Nucleus accumbens (tissue), 56 donors: Measurements from ENCODE around the gene WDR81.
A peak's percentile ranks its signal among the peaks of the same experiment; 100 is the strongest.
"Not testable (repeated sequence)": the region's sequence is repeated elsewhere in the genome, so short reads cannot be mapped to it uniquely, and the experiment has no call there.

Experiments
- DNase-seq, 56 donors: peaks; one replicate each; lab custom pipeline; 2025; lab: John Stamatoyannopoulos, UW

The WDR81 gene

GRCh38 chr17:1750628-1751027 is 26.1 kb downstream of the WDR81 start:
- no peak for DNase-seq

DNA sequence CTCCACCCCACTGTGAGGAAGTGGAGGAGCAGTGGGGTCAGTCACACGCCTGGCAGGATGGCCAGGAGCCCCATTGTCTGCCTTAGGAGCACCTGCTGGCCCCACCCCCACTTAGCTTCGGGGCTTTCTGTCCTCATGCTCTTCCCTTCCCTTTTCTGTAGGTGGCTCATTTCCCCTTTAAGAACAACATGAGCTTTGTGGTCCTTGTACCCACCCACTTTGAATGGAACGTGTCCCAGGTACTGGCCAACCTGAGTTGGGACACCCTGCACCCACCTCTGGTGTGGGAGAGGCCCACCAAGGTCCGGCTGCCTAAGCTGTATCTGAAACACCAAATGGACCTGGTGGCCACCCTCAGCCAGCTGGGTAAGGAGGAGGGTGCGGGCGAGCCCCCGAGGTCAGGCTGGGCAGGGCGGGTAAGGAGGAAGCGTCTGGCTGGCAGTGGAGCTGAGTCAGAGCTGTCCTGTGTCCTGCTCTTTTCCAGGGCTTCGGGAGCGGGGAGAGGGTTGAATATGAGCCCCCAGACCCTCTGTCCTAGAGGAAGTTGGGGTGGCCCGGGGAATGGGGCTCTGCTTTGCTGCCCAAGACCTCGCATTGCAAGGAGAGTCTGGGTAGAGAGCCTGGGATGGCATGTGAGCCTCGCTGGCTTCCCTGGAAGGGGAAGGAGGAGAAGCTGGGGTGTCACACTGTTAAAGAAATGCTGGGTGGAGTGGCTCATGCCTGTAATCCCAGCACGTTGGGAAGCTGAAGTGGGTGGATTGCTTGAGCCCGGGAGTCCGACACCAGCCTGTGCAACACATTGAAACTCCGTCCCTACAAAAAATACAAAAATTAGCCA is 28.1 kb downstream of the WDR81 start:
- peak in 1 of 56 donors; percentile 9 for DNase-seq

DNA sequence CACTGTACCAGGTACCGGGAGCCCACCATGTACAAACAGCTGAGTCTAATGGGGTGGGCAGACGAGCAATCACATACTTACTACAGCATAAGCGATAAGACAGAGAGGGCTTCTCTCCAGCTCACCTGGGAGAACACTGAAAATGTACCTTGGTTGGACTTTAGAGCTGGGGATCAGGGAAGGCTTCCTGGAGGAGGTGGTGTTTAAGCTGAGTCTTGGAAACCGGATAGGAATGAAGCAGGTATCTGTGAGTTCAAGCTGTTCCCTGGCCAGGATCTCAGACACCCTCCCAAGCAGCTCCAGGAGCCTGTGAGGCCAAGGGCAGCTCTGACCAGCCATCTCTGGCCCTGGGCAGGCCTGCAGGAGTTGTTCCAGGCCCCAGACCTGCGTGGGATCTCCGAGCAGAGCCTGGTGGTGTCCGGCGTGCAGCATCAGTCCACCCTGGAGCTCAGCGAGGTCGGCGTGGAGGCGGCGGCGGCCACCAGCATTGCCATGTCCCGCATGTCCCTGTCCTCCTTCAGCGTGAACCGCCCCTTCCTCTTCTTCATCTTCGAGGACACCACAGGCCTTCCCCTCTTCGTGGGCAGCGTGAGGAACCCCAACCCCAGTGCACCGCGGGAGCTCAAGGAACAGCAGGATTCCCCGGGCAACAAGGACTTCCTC is 29.4 kb downstream of the WDR81 start:
- peak in 1 of 56 donors; percentile 24 for DNase-seq

GRCh38 chr17:1754430-1755112 is 30.1 kb downstream of the WDR81 start:
- DNase-seq, result no peak

DNA sequence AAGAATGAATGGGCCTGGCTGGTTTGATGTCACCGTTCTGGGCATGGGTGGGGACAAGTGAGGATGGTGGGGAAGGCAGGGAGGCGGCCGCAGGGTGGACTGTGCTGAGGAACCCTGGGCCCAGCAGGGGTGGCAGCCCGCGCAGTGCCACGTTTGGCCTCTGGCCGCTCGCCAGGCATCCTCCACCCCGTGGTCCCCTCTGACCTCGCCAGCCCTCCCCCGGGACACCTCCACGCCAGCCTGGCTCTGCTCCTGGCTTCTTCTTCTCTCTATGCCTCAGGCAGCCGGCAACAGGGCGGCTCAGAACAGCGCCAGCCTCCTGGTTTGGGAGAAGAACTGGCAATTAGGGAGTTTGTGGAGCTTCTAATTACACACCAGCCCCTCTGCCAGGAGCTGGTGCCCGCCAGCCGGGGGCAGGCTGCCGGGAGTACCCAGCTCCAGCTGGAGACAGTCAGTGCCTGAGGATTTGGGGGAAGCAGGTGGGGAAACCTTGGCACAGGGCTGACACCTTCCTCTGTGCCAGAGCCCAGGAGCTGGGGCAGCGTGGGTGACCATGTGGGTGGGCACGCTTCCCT is 30.8 kb downstream of the WDR81 start:
- peak in 2 of 56 donors; percentile 9 to 21 for DNase-seq

- DNase-seq, result no peak
Observed at GRCh38 chr17:1755827-1756262, 31.3 kb downstream of the WDR81 start.

DNA sequence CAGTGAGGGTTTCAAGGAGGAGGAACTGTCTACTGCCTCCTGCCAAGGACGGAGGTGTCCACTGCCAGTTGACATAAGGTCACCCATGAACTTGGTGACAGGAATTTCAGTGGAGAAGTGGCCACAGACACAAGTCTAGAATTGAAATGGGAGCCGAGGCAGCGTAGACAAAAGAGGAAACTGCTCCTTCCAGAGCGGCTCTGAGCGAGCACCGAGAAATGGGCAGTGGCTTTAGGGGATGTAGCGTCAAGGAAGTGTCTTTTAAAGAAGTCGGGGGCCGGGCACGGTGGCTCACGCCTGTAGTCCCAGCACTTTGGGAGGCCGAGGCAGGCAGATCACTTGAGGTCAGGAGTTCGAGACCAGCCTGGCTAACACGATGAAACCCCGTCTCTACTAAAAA is 34.3 kb downstream of the WDR81 start:
- peak in 2 of 56 donors; percentile 17 to 21 for DNase-seq

DNA sequence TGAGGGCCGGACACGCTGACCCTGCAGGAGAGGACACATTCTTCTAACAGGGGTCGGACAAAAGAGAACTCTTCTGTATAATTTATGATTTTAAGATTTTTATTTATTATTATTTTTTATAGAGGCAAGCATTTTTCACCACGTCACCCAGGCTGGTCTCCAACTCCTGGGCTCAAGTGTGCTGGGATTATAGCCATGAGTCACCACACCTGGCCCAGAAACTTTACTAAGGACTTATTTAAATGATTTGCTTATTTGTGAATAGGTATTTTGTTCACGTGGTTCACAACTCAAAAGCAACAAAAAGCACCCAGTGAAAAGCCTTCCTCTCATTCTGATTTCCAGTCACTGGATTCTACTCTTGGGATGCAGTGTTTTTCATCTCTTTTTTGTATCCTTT is 35.0 kb downstream of the WDR81 start:
- DNase-seq, result no peak

DNA sequence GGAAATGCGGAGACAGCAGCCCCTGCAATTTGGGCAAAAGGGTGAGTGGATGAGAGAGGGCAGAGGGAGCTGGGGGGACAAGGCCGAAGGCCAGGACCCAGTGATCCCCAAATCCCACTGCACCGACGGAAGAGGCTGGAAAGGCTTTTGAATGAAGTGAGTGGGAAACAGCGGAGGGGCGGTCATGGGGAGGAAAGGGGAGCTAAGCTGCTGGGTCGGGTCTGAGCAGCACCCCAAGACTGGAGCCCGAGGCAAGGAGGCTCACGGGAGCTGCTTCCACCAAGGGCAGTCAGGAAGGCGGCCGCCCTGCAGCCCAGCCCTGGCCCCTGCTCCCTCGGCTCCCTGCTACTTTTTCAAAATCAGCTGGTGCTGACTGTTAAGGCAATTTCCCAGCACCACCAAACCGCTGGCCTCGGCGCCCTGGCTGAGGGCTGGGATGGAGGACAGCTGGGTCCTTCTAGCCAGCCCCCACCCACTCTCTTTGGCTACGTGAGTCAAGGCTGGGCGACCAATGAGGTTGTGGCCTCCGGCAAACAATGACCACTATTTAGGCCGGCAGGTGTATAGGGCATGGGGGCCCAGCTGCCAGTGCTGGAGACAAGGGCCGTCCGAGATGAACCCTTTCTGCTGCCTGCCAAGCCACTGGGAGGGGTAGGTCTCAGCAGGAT is 37.9 kb downstream of the WDR81 start:
- DNase-seq, result peak in 5 of 56 donors; percentile 7 to 40 (median 40)

DNA sequence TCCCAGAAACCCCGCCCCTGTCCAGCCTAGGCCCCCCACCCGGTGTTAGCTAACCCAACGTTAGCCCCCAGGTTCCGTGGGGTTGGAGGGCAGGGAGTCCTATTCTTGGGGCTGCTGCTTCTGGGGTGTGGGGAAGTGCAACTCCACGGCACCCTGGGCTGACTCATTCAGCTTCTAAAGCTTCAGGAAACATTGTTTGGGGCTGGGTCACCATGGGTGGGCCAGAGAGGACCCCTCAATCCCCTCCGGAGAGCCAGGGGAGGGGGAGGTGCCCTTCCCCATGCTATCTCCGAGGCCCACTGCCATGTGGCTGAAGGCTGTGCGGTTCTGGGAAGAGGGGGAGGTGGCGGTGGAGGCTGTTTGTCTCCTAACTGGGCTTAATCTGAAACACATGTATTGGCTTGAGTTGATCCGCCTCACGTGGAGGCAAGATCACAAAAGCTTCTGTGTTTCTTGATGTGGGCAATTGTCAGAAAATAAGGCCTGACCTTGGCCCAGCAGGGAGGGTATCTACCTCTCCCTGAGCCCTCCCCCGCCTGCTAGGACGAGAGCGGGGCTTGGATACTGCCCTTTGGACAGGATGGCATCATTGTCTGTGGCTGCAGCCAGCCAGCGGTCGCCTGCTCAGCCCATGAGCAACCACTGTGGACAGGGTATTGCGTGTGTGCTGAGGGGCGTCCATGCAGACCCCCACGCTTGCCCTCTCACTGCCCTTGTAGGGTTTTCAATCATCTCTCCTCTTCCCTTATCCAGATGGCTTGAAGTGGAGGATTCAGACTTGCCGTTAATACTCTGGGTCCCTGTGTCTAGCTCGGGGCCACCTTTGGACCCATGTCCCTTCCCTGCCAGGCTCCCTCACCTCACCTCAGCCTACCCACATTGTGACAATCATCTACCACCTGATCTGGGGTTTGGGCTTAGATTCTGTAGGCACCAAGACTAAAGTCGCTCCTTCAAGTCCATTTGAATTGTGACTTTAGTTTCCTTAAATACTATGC is 38.7 kb downstream of the WDR81 start:
- peak in 1 of 56 donors; percentile 10 for DNase-seq

DNA sequence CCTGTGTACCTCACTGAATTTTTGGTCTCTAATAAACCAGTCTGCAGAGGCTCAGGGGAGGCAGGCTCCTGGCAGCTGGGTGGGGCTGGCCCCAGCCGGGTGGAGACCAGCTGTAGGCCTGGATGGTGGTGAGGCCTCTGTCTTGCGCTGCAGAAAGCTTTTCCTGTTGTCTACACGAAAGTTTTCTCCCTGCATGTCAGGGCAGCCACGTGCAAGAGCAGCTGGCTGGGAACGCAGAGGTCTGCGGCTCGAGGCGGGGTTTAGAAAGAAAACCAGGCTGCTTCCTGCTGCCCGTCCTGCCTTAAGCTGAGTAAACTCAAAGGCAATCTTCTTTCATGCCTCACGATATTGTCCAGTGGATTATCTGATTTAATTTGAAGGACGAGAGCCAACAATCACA is 39.8 kb downstream of the WDR81 start:
- peak in 2 of 56 donors; percentile 10 to 17 for DNase-seq

- not testable (repeated sequence) for DNase-seq
Observed at GRCh38 chr17:1764705-1765104, 40.2 kb downstream of the WDR81 start.

GRCh38 chr17:1765576-1765975 is 41.1 kb downstream of the WDR81 start:
- DNase-seq, result no peak

- peak in 4 of 56 donors; percentile 14 to 33 (median 24) for DNase-seq
Observed at GRCh38 chr17:1766382-1767135, 42.1 kb downstream of the WDR81 start.

- DNase-seq, result no peak
Observed at GRCh38 chr17:1767358-1767757, 42.9 kb downstream of the WDR81 start.

DNA sequence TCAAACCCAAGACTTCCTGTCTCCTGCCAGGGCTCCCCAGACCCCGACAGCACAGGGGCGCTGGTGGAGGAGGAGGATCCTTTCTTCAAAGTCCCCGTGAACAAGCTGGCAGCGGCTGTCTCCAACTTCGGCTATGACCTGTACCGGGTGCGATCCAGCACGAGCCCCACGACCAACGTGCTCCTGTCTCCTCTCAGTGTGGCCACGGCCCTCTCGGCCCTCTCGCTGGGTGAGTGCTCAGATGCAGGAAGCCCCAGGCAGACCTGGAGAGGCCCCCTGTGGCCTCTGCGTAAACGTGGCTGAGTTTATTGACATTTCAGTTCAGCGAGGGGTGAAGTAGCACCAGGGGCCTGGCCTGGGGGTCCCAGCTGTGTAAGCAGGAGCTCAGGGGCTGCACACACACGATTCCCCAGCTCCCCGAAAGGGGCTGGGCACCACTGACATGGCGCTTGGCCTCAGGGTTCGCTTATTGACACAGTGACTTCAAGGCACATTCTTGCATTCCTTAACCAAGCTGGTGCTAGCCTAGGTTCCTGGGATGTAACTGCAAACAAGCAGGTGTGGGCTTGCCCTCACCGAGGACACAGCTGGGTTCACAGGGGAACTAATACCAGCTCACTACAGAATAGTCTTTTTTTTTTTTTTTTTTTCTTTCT is 45.4 kb downstream of the WDR81 start:
- DNase-seq, result no peak

DNA sequence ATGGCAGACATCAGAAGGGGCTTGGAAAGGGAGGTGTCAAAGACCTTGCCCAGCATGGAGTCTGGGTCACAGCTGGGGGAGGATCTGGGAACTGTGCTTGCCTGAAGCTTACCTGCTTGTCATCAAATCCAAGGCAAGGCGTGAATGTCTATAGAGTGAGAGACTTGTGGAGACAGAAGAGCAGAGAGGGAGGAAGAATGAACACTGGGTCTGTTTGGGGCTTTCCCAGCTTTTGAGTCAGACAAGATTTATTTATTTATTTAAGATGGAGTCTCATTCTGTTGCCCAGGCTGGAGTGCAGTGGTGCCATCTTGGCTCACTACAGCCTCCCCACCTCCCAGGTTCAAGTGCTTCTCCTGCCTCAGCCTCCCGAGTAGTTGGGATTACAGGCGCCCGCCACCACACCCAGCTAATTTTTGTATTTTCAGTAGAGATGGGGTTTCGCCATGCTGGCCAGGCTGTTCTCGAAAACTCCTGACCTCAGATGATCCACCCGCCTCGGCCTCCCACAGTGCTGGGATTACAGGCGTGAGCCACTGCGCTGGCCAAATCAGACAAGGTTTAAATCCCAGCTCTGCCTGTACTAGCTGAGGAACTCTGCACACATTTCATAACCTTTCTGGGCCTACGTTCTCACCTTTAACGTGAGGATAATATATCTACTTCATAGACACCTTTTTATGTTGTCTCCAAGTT is 48.6 kb downstream of the WDR81 start:
- DNase-seq, result not testable (repeated sequence)
